HG02981 (cell line): Measurements from ENCODE around the gene CIART.
"Not testable (repeated sequence)": the region's sequence is repeated elsewhere in the genome, so short reads cannot be mapped to it uniquely, and the experiment has no call there.

Experiments
- ATAC-seq: cut with Tn5 transposase; IDR thresholded peaks from one replicate; pipeline ENCODE4 v1.9.1; 2021; ENCODE audit warnings: mild to moderate bottlenecking, moderate library complexity; ENCODE audit not compliant: unreplicated experiment

CIART gene

GRCh38 chr1:150308585-150308984, 26.2 kb downstream of the CIART start:
- ATAC-seq = not testable (repeated sequence)

DNA sequence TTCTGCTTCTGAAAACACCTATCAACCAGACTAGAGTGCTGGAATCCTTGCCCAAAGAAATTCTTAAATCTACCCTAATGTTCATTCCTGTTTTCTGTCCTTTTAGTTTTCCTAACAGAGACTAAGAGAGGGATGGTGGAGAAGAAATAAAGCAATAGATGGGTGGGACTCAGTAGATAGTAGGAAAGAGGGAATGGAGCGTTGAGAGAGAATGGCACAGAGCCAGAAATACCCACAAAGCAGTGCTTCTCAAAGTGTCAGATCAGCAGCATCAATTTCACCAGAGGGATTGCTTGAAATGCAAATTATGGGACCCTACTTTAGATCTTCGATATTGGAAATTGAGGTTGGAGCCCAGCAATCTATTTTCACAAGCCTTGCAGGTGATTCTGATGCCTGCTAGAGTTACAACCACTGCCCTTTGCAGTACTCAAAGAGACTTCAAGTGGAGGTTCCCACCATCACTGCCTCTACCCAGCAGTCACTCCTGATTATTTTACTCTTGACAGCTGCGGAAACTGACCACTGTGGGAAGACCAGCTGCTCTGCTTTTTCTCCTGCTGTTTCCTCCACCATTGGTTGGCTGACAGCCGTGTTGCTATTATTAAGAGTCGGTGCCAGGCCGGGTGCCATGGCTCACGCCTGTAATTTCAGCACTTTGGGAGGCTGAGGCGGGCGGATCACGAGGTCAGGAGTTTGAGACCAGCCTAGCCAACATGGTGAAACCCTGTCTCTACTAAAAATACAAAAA, 27.6 kb downstream of the CIART start:
- no peak for ATAC-seq

- ATAC-seq = no peak
Measured at GRCh38 chr1:150311762-150312161, 29.4 kb downstream of the CIART start.

GRCh38 chr1:150314691-150315090, 32.3 kb downstream of the CIART start:
- not testable (repeated sequence) for ATAC-seq

DNA sequence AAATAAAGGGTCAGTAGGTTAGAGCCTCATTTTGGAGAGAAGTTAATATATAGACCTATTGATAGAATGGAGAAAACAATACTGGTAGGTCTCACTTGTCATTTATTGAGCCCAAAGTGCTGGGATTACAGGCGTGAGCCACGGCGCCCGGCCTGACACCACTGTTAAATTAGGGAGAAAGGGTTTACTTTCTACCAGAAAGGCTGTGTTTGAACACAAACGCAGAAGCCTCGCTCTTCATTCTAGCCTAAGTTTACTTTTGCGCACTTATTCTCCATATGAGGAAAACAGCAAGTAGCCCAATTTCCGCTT, 38.3 kb downstream of the CIART start:
- ATAC-seq = no peak

DNA sequence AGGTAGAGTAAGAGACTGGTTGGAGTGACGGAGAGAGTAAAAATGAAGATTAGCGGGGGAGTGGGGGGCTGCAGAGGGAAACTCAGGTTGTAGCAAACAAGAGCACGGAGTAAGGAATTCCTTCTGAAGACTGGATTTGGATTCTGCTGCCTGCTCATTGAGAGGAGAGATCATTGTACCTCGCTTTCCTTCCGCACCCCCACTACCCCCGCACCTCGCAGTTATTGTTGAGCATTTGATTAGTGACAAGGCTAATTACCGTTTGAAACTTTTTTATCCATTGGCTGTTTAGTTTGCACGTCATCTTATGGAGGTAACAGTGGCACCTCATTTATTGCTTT, 39.4 kb downstream of the CIART start:
- ATAC-seq = no peak

DNA sequence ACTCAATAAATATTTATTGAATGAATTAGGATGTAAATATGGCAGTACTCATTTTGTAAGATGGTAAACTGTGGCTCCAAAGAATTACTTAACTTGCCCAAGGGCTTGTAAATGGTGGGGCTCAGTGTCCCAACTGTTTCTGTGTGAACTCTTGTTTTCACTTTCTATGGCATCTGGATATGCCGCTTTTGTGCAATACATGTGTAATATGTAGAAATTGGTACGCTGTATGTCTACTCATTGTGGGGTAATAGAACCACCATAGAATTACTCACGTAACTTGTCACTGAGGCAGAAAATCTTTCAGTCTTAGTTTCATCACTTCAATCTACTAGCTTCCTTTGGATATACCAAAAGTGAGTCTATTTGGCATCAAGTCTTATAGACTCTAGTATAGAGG, 40.0 kb downstream of the CIART start:
- no peak for ATAC-seq

DNA sequence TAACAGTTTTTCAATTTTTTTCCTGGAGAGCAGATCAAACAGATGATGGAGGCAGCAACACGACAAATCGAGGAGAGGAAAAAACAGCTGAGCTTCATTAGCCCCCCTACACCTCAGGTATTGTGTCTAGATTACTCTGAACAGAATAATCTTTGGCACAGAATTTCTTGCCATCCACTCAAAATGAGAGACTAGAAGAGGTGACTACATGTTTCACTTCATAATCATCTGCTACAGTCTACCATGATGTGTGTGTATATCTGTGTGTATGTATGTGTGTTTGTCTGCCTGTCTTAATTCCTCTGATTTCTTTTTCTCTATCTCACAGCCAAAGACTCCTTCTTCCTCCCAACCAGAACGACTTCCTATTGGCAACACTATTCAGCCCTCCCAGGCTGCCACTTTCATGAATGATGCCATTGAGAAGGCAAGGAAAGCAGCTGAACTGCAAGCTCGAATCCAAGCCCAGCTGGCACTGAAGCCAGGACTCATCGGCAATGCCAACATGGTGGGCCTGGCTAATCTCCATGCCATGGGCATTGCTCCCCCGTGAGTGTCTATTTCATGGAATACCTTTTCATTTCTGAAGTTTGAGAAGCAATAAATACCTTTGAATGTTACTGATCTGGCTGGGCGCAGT, 50.4 kb downstream of the CIART start:
- no peak for ATAC-seq
